H9 (cell line): ENCODE data around the gene TMEM132C. TPM values are rescaled to one million over a fixed set of nuclear protein-coding genes. Genes with fewer than 3 reads are reported as not detected.

ENCODE experiments used
- DNase-seq: peaks from one replicate; pipeline ENCODE4 v3.0.0-alpha.2; 2017
- H2AFZ ChIP-seq: one replicate; pipeline ENCODE4 v1.6.1; 2013; ENCODE audit warnings: mild to moderate bottlenecking, low read length, control low read depth, moderate library complexity
- H2AK5ac ChIP-seq: 2 replicates; pipeline ENCODE4 v1.6.1; 2013; ENCODE audit warnings: low read length, control low read depth, mixed read lengths; ENCODE audit not compliant: insufficient read length
- H2BK120ac ChIP-seq: one replicate; pipeline ENCODE4 v1.6.1; 2013; ENCODE audit warnings: low read depth, mild to moderate bottlenecking, low read length, control low read depth, inconsistent platforms; ENCODE audit not compliant: poor library complexity, severe bottlenecking
- H2BK12ac ChIP-seq: 2 replicates; pipeline ENCODE4 v1.6.1; 2013; ENCODE audit warnings: low read length, control low read depth, mixed read lengths, low read depth; ENCODE audit not compliant: insufficient read length
- H2BK15ac ChIP-seq: 2 replicates; pipeline ENCODE4 v1.6.1; 2013; ENCODE audit warnings: low read depth, low read length, control low read depth
- H2BK20ac ChIP-seq: one replicate; pipeline ENCODE4 v1.6.1; 2013; ENCODE audit warnings: low read depth, mild to moderate bottlenecking, low read length, control low read depth, inconsistent platforms; ENCODE audit not compliant: poor library complexity, severe bottlenecking
- H2BK5ac ChIP-seq: 2 replicates; pipeline ENCODE4 v1.6.1; 2013; ENCODE audit warnings: low read length, control low read depth, mixed read lengths; ENCODE audit not compliant: insufficient read length
- H3K14ac ChIP-seq: 2 replicates; pipeline ENCODE4 v1.6.1; 2013; ENCODE audit warnings: low read length, control low read depth; ENCODE audit not compliant: insufficient read depth
- H3K18ac ChIP-seq: 2 replicates; pipeline ENCODE4 v1.6.1; 2013; ENCODE audit warnings: low read depth, mild to moderate bottlenecking, mixed read lengths, low read length, control low read depth; ENCODE audit not compliant: insufficient read length
- H3K23ac ChIP-seq: 2 replicates; pipeline ENCODE4 v1.6.1; 2013; ENCODE audit warnings: low read length, control low read depth, mixed read lengths, low read depth; ENCODE audit not compliant: insufficient read length
- H3K23me2 ChIP-seq: 2 replicates; pipeline ENCODE4 v1.6.1; 2013; ENCODE audit warnings: low read depth, mild to moderate bottlenecking, mixed read lengths, low read length, control low read depth; ENCODE audit not compliant: insufficient read length, poor library complexity, severe bottlenecking
- H3K27ac ChIP-seq: 2 replicates; pipeline ENCODE4 v1.5.1; 2013; ENCODE audit warnings: low read length, control low read depth, mixed read lengths, low read depth; ENCODE audit not compliant: insufficient read length
- H3K27me3 ChIP-seq: 2 replicates; pipeline ENCODE4 v1.6.1; 2013; ENCODE audit warnings: low read length, control low read depth, inconsistent platforms; ENCODE audit not compliant: insufficient read depth
- H3K4ac ChIP-seq: 2 replicates; pipeline ENCODE4 v1.6.1; 2013; ENCODE audit warnings: low read depth, mild to moderate bottlenecking, control low read depth, inconsistent platforms, low read length, moderate library complexity
- H3K4me1 ChIP-seq: 2 replicates; pipeline ENCODE4 v1.6.1; 2013; ENCODE audit warnings: low read length, control low read depth, inconsistent platforms; ENCODE audit not compliant: insufficient read depth
- H3K4me2 ChIP-seq: 2 replicates; pipeline ENCODE4 v1.6.1; 2013; ENCODE audit warnings: low read length, control low read depth, mixed read lengths; ENCODE audit not compliant: insufficient read length, insufficient read depth
- H3K56ac ChIP-seq: 2 replicates; pipeline ENCODE4 v1.6.1; 2013; ENCODE audit warnings: low read depth, mild to moderate bottlenecking, mixed read lengths, low read length, control low read depth; ENCODE audit not compliant: insufficient read length
- H3K79me1 ChIP-seq: 2 replicates; pipeline ENCODE4 v1.6.1; 2013; ENCODE audit warnings: low read depth, mild to moderate bottlenecking, moderate library complexity, low read length, control low read depth, inconsistent platforms; ENCODE audit not compliant: insufficient read depth, poor library complexity, severe bottlenecking
- H3K79me2 ChIP-seq: 2 replicates; pipeline ENCODE4 v1.6.1; 2013; ENCODE audit warnings: low read length, control low read depth, inconsistent platforms; ENCODE audit not compliant: insufficient read depth
- H3K9ac ChIP-seq: 2 replicates; pipeline ENCODE4 v1.6.1; 2013; ENCODE audit warnings: low read length, control low read depth, mixed read lengths; ENCODE audit not compliant: insufficient read length; ENCODE audit errors: extremely low read depth
- H3K9me3 ChIP-seq: one replicate; pipeline ENCODE4 v1.6.1; 2013; ENCODE audit warnings: low read depth, low read length, inconsistent platforms; ENCODE audit not compliant: control insufficient read depth
- H3T11ph ChIP-seq: one replicate; pipeline ENCODE4 v1.6.1; 2013; ENCODE audit warnings: mild to moderate bottlenecking, low read length, control low read depth, inconsistent platforms
- H4K20me1 ChIP-seq: one replicate; pipeline ENCODE4 v1.6.1; 2013; ENCODE audit not compliant: control insufficient read depth, insufficient read length, insufficient read depth
- H4K5ac ChIP-seq: 2 replicates; pipeline ENCODE4 v1.6.1; 2013; ENCODE audit warnings: low read depth, mild to moderate bottlenecking, mixed read lengths, low read length, control low read depth; ENCODE audit not compliant: insufficient read length
- H4K8ac ChIP-seq: replicated peaks from 2 replicates; pipeline ENCODE4 v1.6.1; 2013; ENCODE audit warnings: low read length, control low read depth, mixed read lengths, low read depth; ENCODE audit not compliant: insufficient read length
- H4K91ac ChIP-seq: 2 replicates; pipeline ENCODE4 v1.6.1; 2013; ENCODE audit warnings: low read depth, mild to moderate bottlenecking, moderate library complexity, mixed read lengths, low read length, control low read depth; ENCODE audit not compliant: insufficient read length
- H3K27ac Mint-ChIP-seq, 3 experiments: 2 replicates in 2 of 3; 3 replicates in 1 of 3; pipeline ENCODE4 v1.8.0; 2020 to 2021; ENCODE audit warnings: mixed read lengths in 3 of 3, mild to moderate bottlenecking in 1 of 3, moderate library complexity in 1 of 3
- H3K27me3 Mint-ChIP-seq: 2 replicates; pipeline ENCODE4 v1.8.0; 2021; ENCODE audit warnings: low read depth, mild to moderate bottlenecking, moderate library complexity, mixed read lengths
- H3K36me3 Mint-ChIP-seq, 3 experiments: 2 replicates in 2 of 3; 3 replicates in 1 of 3; pipeline ENCODE4 v1.8.0; 2020 to 2021; ENCODE audit warnings: low read depth in 3 of 3, mixed read lengths in 3 of 3; ENCODE audit not compliant: insufficient read depth in 1 of 3
- H3K4me1 Mint-ChIP-seq, 2 experiments: 2 replicates each; pipeline ENCODE4 v1.8.0; 2020; ENCODE audit warnings: mixed read lengths in 2 of 2
- H3K4me3 Mint-ChIP-seq, 2 experiments: 2 replicates in 1 of 2; 3 replicates in 1 of 2; pipeline ENCODE4 v1.8.0; 2020 to 2021; ENCODE audit warnings: mild to moderate bottlenecking in 2 of 2, mixed read lengths in 2 of 2, moderate library complexity in 1 of 2
- H3K9me3 Mint-ChIP-seq, 2 experiments: 2 replicates in 1 of 2; 3 replicates in 1 of 2; pipeline ENCODE4 v1.8.0; 2020; ENCODE audit warnings: mild to moderate bottlenecking in 2 of 2, mixed read lengths in 2 of 2, moderate library complexity in 1 of 2
- WGBS: extraction: QIAGEN DNeasy Blood & Tissue Kit; methylation state at CpG from one replicate; pipeline ENCODE4 v1.1.7; 2013; ENCODE audit warnings: missing lambda C conversion rate, low lambda C conversion rate, mixed read lengths; ENCODE audit not compliant: insufficient read length; ENCODE audit errors: extremely low coverage; 5-methylcytosine and 5-hydroxymethylcytosine counted together
- total RNA-seq: library from RNA; stranded (reverse); gene quantifications from 2 replicates; pipeline ENCODE4 v1.2.1, GENCODE V29; 2021
- TF ChIP-seq, protein P1 (sequence below): fragments of 200-600 bp; sonication (generic); conservative IDR thresholded peaks from 3 replicates; pipeline ENCODE4 v1.8.0; 2021; ENCODE audit warnings: antibody characterized with exemption, mild to moderate bottlenecking

TMEM132C gene
- total RNA-seq, 1 experiment from 2014 or later, result 0.22 TPM

DNA sequence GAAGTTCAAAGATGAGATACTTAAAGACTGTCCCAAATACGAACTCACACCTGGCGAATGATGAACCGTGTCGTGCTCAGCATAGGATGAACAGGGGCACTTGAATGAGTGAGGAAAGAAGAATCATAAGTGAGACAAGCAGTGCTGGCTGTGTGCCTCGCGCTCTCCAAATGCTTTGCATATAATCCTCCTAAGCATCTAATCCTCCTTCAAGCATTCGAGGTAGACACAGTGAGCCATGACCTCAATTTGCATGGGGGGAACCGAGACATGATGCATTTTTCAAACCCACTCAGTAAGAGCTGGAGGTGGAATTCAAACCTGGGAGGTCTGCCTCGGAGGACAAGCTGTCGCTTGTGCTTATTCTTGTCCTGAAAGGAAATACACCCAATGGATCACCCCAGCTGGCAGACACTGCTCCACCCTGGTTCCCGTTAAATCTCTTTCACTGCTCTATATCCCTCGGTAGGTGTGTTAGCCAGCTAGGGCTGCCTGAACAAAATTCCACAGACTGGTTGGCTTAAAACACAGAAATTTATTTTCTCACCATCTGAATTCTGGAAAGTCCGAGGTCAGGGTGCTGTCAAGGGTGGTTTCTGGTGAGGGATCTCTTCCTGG is 282.7 kb downstream of the TMEM132C start:
- H3K9ac ChIP-seq, result no peak overlapping the region
- no peaks in the 10 kb centered on the region for H4K20me1 ChIP-seq
- H2BK15ac ChIP-seq, result no peak overlapping the region
- Mint-ChIP-seq H3K36me3 (no peaks in the 10 kb centered on the region; a peak in 1 of 7 replicates), H3K27ac (no peak overlapping the region), H3K27me3 (peaks cover 95% of the 10 kb centered on the region), H3K4me1 (peaks cover 26 to 36% of the 10 kb centered on the region in 2 experiments), H3K4me3 (no peak overlapping the region), H3K9me3 (no peaks in the 10 kb centered on the region)
- no peaks in the 10 kb centered on the region for H3K79me2 ChIP-seq
- no peak overlapping the region for H3K23ac ChIP-seq
- no peak overlapping the region for H3K4me2 ChIP-seq
- no peak overlapping the region for H3K4ac ChIP-seq
- H2BK12ac ChIP-seq, result no peak overlapping the region
- no peak overlapping the region for H3T11ph ChIP-seq
- H2BK120ac ChIP-seq, result no peak overlapping the region
- TF ChIP-seq, protein P1, sequence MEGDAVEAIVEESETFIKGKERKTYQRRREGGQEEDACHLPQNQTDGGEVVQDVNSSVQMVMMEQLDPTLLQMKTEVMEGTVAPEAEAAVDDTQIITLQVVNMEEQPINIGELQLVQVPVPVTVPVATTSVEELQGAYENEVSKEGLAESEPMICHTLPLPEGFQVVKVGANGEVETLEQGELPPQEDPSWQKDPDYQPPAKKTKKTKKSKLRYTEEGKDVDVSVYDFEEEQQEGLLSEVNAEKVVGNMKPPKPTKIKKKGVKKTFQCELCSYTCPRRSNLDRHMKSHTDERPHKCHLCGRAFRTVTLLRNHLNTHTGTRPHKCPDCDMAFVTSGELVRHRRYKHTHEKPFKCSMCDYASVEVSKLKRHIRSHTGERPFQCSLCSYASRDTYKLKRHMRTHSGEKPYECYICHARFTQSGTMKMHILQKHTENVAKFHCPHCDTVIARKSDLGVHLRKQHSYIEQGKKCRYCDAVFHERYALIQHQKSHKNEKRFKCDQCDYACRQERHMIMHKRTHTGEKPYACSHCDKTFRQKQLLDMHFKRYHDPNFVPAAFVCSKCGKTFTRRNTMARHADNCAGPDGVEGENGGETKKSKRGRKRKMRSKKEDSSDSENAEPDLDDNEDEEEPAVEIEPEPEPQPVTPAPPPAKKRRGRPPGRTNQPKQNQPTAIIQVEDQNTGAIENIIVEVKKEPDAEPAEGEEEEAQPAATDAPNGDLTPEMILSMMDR, result no peak
- H2BK20ac ChIP-seq, result no peak overlapping the region
- no peak overlapping the region for H3K14ac ChIP-seq
- no peak overlapping the region for H4K5ac ChIP-seq
- 0 out of 2 replicates have a peak, but pooled peaks cover 3% of the 10 kb centered on the region for H3K4me1 ChIP-seq
- H4K8ac ChIP-seq, result no peak overlapping the region
- H2BK5ac ChIP-seq, result no peak overlapping the region
- H4K91ac ChIP-seq, result no peak overlapping the region
- no peaks in the 10 kb centered on the region; the same call in 1 of the 2 replicates for H3K27me3 ChIP-seq
- no peak overlapping the region for H2AK5ac ChIP-seq
- no peaks in the 10 kb centered on the region for H3K23me2 ChIP-seq
- no peaks in the 10 kb centered on the region for H3K9me3 ChIP-seq
- no peak overlapping the region for H3K27ac ChIP-seq
- H2AFZ ChIP-seq, result no peak overlapping the region
- H3K18ac ChIP-seq, result no peak overlapping the region
- WGBS, result no CpG with 5 or more reads among the region's 13 CpGs
- H3K79me1 ChIP-seq, result no peaks in the 10 kb centered on the region
- DNase-seq, result no peak
- no peak overlapping the region for H3K56ac ChIP-seq
